Measurements from ENCODE around the gene IMP3. TPM values are rescaled to one million over a fixed set of nuclear protein-coding genes. Genes with fewer than 3 reads are reported as not detected.

Gene IMP3
- total RNA-seq, 1 experiment from 2014 or later, result 79.9 TPM

GRCh38 chr15:75653347-75653913 is 13.4 kb upstream of the IMP3 start:
- H3K9ac ChIP-seq (ENCODE audit: low read length), result no peak overlapping the region
- no peak for ATAC-seq
- no peak overlapping the region for H3K4me2 ChIP-seq (ENCODE audit: low read length)

More at GRCh38 chr15:75653347-75653913, 13.4 kb upstream of the IMP3 start:
- DNase-seq (ENCODE audit: low read depth, low spot score), result no peak
- Histone ChIP-seq H3K4me3 (replicated peaks in 1 of 2; ENCODE audit: low read depth in 1 of 2, low read length in 2 of 2) (no peak overlapping the region), H3K9me3 (ENCODE audit: control insufficient read depth in 1 of 2, insufficient read depth in 1 of 2, low read depth in 1 of 2, low read length in 2 of 2) (no peaks in the 10 kb centered on the region), H3K27ac (ENCODE audit: low read depth, low read length) (no peak overlapping the region), H3K4me1 (ENCODE audit: control insufficient read depth in 1 of 2, insufficient read depth in 2 of 2, low read length in 2 of 2) (peaks cover 15 to 41% of the 10 kb centered on the region in 2 experiments), H3K36me3 (ENCODE audit: control insufficient read depth in 1 of 2, insufficient read depth in 2 of 2, low read length in 2 of 2) (peaks cover 2 to 12% of the 10 kb centered on the region in 2 experiments; a peak in 2 of 4 replicates), H2AFZ (ENCODE audit: low read depth, low read length, poor library complexity, severe bottlenecking) (no peak overlapping the region), H3K9me2 (ENCODE audit: insufficient read depth) (no peaks in the 10 kb centered on the region), H3K79me2 (ENCODE audit: insufficient read depth, low read length) (peaks cover 41% of the 10 kb centered on the region), H4K20me1 (ENCODE audit: insufficient read depth) (no peaks in the 10 kb centered on the region), H3K27me3 (ENCODE audit: insufficient read depth, low read length) (no peaks in the 10 kb centered on the region)
- ChIA-PET CTCF (no interaction called here), POLR2A (interaction anchor here (1.2 kb wide), 1 partner anchor 202 kb away, joined by 4 read pairs; the partner anchor contains the start of gene SIN3A), RAD21 (ENCODE audit: low non-redundant PET in 1 of 2, low total read pairs in 2 of 2, uncharacterized antibody in 2 of 2, unreplicated experiment in 2 of 2) (no interaction called here)
- no peak for TF ChIP-seq CTCF (IDR thresholded peaks at IDR 0.05 in 2 of 3, conservative IDR thresholded peaks at IDR 0.05 in 1 of 3; ENCODE audit: borderline replicate concordance in 1 of 3, insufficient read depth in 1 of 3, low read depth in 2 of 3, low read length in 2 of 3)
- TF ChIP-seq EZH2phosphoT487 (IDR thresholded peaks at IDR 0.05; ENCODE audit: borderline replicate concordance), result no peak
- intact Hi-C loops (cut with micrococcal nuclease), result no loop called here
- no TSS peak for BruUV-seq (replicated peaks)

All from HCT116 (cell line).